ENCODE measurements around the gene SNX9. TPM values are rescaled to one million over a fixed set of nuclear protein-coding genes. Genes with fewer than 3 reads are reported as not detected.
A peak's percentile ranks its signal among the peaks of the same experiment; 100 is the strongest.

Gene SNX9
- total RNA-seq, 1 experiment from 2014 or later: 31.3 TPM

- Histone ChIP-seq H2BK12ac (ENCODE audit: insufficient read length, low read depth, low read length) (no peak overlapping the region), H3K4me1 (ENCODE audit: insufficient read depth, low read length) (no peaks in the 10 kb centered on the region)
These were observed 73.9 kb downstream of the SNX9 start for GRCh38 chr6:157896932-157897331.

More at GRCh38 chr6:157896932-157897331, 73.9 kb downstream of the SNX9 start:
- no peaks in the 10 kb centered on the region for H3K79me2 ChIP-seq (ENCODE audit: insufficient read depth, low read length)
- Mint-ChIP-seq H3K9me3 (no peaks in the 10 kb centered on the region), H3K4me1 (peaks cover 6 to 22% of the 10 kb centered on the region in 2 experiments), H3K27me3 (ENCODE audit: low read depth) (no peaks in the 10 kb centered on the region; the same call in 1 of the 2 replicates), H3K36me3 (ENCODE audit: insufficient read depth in 1 of 3, low read depth in 3 of 3) (peaks cover 11 to 33% (median 22%) of the 10 kb centered on the region in 3 experiments), H3K4me3 (no peak overlapping the region), H3K27ac (peak overlapping the region in 1 of 3 experiments; percentile 73; a peak in 2 of 7 replicates)
- no peak overlapping the region for H2AFZ ChIP-seq (ENCODE audit: low read length)
- no peak overlapping the region for H2BK20ac ChIP-seq (ENCODE audit: low read depth, low read length, poor library complexity, severe bottlenecking)
- no peak overlapping the region for H3T11ph ChIP-seq (ENCODE audit: low read length)
- H3K14ac ChIP-seq (ENCODE audit: insufficient read depth, low read length): no peak overlapping the region
- no peaks in the 10 kb centered on the region for H3K9me3 ChIP-seq (ENCODE audit: control insufficient read depth, low read depth, low read length)
- H4K8ac ChIP-seq (replicated peaks; ENCODE audit: insufficient read length, low read depth, low read length): no peak overlapping the region
- no peak overlapping the region for H3K4me2 ChIP-seq (ENCODE audit: insufficient read depth, insufficient read length, low read length)
- no peak overlapping the region for H2BK15ac ChIP-seq (ENCODE audit: low read depth, low read length)
- H4K20me1 ChIP-seq (ENCODE audit: control insufficient read depth, insufficient read depth, insufficient read length): no peaks in the 10 kb centered on the region
- H4K91ac ChIP-seq (ENCODE audit: insufficient read length, low read depth, low read length): no peak overlapping the region
- no peak overlapping the region for H3K27ac ChIP-seq (ENCODE audit: insufficient read length, low read depth, low read length)
- H4K5ac ChIP-seq (ENCODE audit: insufficient read length, low read depth, low read length): no peak overlapping the region
- no peak overlapping the region for H2AK5ac ChIP-seq (ENCODE audit: insufficient read length, low read length)
- no CpG with 5 or more reads among the region's 4 CpGs for WGBS (ENCODE audit: extremely low coverage, insufficient read length, low lambda C conversion rate)
- H3K23ac ChIP-seq (ENCODE audit: insufficient read length, low read depth, low read length): no peak overlapping the region
- no peak overlapping the region for H3K4ac ChIP-seq (ENCODE audit: low read depth, low read length)
- TF ChIP-seq CTCF (conservative IDR thresholded peaks at IDR 0.05): no peak
- no peak overlapping the region for H3K56ac ChIP-seq (ENCODE audit: insufficient read length, low read depth, low read length)
- DNase-seq: no peak
- no peak overlapping the region for H2BK120ac ChIP-seq (ENCODE audit: low read depth, low read length, poor library complexity, severe bottlenecking)
- H3K9ac ChIP-seq (ENCODE audit: extremely low read depth, insufficient read length, low read length): no peak overlapping the region
- no peaks in the 10 kb centered on the region for H3K23me2 ChIP-seq (ENCODE audit: insufficient read length, low read depth, low read length, poor library complexity, severe bottlenecking)
- H3K79me1 ChIP-seq (ENCODE audit: insufficient read depth, low read depth, low read length, poor library complexity, severe bottlenecking): no peaks in the 10 kb centered on the region
- H2BK5ac ChIP-seq (ENCODE audit: insufficient read length, low read length): no peak overlapping the region
- no peaks in the 10 kb centered on the region for H3K27me3 ChIP-seq (ENCODE audit: insufficient read depth, low read length)
- no peak overlapping the region for H3K18ac ChIP-seq (ENCODE audit: insufficient read length, low read depth, low read length)

All from H9 (cell line).